GM18868 (cell line): ENCODE measurements around the gene GALE.
"Not testable (repeated sequence)": the region's sequence is repeated elsewhere in the genome, so short reads cannot be mapped to it uniquely, and the experiment has no call there.

Experiments
- ATAC-seq: cut with Tn5 transposase; IDR thresholded peaks from one replicate; pipeline ENCODE4 v1.9.1; 2021; ENCODE audit warnings: mild to moderate bottlenecking, moderate library complexity; ENCODE audit not compliant: unreplicated experiment

GALE gene

GRCh38 chr1:23810818-23811540 lies 10.4 kb upstream of the GALE start:
- peak; percentile 55 for ATAC-seq

- no peak for ATAC-seq
Measured at GRCh38 chr1:23809751-23810171, 9.2 kb upstream of the GALE start.

- ATAC-seq, result no peak
Measured at GRCh38 chr1:23807453-23807852, 6.9 kb upstream of the GALE start.

DNA sequence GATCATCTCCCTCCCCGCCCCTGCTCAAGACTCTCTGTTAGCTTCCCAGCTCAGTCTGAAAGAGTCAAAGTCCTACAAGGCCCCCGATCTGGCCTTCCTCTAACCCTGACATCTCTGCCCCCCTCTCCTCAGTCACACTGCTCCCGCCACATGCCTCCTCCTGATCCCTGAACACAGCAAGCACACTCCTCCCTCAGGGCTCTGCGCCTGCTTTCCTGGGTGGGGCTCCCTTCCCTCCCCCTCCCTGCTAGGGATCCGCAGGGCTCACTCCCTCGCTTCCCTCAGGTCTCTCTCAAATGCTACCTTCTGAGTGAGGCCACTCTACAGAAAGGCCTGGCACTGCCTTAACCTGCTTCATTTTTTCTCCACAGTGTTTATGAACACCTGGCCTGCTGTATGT lies 5.7 kb upstream of the GALE start:
- no peak for ATAC-seq

DNA sequence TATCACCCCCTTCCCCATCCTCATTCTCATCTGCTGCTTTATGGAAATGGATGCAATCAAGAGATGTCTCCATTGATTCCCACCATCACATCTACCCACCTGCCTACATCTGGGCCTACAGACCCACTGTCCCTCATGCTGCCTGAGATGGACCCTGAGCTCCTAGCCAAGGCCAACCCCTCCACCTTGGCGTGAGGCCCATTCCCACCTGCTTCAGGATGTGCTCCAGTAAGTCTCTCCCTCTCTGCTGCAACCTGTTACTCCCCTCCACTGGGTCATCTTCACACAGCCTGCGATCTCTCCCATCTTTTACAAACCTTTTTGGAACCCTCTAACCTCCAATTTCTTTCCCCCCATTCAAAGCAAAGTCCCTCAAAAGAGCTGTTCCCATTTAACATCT lies 4.5 kb upstream of the GALE start:
- no peak for ATAC-seq

- ATAC-seq, result no peak
Measured at GRCh38 chr1:23804183-23804835, 3.8 kb upstream of the GALE start.

- ATAC-seq, result no peak
Measured at GRCh38 chr1:23803674-23804073, 3.1 kb upstream of the GALE start.

- not testable (repeated sequence) for ATAC-seq
Measured at GRCh38 chr1:23802809-23803342, 2.3 kb upstream of the GALE start.

- no peak for ATAC-seq
Measured at GRCh38 chr1:23801876-23802275, 1.3 kb upstream of the GALE start.

DNA sequence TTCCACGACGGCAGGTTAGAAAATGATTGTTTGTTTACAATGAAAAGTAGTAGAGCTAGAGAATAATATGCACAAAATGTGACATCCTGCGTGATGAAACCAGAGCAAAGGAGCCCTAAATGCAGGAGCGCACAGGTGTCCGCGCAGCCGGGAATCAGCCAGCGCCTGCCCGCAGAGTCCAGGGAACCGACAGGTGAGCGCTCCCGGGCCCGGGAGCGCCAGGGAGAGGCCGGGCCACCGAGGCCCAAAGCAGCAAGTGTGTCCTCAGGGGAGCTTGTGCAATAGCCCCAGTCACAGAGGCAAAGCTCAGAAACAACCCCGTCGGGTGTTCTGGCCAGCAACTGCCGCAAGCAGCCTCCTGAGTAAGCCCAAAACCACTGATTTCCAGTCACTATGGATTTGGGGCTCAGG lies 789 bp upstream of the GALE start:
- ATAC-seq, result no peak

DNA sequence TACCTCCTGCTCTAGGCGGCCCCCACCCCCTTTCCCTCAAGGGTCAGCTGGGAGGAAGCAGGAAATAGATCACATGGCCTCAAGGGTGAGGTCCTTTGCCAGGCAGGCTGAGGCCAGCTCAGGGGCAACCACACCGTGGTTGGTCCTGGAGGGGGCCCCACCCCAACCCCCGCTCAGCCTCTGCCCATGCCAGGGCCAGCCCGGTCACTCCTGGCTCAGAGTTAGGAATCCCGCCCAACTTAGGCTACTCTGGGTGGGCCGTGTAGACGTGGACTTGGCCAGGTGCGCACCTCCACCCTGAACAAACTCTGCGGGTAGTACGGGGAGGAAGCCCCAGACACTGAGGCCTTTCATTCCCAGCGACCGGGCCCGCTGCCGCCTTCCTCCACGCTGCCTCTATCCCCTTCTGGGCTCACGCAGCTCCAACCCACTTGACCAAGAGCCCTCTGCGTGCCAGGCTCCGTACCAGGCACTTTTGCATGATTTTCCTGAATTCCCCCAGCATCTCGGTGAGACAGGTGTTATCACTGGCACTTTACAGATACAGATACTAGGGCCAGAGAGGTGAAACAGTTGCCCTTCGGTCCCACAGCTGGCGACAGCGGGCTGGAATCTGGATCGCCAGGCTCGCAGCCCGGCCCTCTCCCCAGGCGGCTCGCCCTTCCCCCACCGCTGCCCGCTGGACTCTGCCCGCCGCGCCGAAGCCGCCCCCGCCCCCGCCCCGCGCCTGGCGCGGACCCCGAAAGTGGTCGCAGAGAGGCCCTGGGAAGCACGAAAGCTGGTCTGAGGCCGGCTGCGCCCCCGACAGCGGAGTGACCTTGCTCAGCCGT lies 769 bp downstream of the GALE start:
- no peak for ATAC-seq

- ATAC-seq, result no peak
Measured at GRCh38 chr1:23799255-23799569, 1.3 kb downstream of the GALE start.

DNA sequence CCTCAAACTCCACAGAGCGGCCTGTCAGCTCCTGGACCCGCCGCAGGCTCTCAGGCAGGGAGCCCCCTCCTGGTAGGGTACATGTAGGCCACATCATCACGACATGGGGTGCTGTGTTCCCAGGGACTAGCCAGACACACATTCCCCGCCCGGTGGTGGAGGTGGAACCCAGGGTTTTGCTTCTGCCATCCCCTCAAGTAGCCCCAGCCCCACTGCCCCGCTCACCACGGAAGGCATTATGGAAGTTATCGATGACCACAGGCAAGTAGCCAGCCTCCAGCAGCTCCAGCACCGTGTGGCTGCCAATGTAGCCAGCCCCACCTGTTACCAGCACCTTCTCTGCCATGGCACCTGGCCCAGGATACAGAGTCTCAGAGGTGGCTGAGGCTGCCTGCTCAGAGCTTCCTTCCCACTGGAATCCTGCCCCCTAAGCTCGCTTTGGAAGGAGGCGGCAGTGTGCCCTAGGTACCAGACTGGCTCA lies 1.9 kb downstream of the GALE start:
- no peak for ATAC-seq

DNA sequence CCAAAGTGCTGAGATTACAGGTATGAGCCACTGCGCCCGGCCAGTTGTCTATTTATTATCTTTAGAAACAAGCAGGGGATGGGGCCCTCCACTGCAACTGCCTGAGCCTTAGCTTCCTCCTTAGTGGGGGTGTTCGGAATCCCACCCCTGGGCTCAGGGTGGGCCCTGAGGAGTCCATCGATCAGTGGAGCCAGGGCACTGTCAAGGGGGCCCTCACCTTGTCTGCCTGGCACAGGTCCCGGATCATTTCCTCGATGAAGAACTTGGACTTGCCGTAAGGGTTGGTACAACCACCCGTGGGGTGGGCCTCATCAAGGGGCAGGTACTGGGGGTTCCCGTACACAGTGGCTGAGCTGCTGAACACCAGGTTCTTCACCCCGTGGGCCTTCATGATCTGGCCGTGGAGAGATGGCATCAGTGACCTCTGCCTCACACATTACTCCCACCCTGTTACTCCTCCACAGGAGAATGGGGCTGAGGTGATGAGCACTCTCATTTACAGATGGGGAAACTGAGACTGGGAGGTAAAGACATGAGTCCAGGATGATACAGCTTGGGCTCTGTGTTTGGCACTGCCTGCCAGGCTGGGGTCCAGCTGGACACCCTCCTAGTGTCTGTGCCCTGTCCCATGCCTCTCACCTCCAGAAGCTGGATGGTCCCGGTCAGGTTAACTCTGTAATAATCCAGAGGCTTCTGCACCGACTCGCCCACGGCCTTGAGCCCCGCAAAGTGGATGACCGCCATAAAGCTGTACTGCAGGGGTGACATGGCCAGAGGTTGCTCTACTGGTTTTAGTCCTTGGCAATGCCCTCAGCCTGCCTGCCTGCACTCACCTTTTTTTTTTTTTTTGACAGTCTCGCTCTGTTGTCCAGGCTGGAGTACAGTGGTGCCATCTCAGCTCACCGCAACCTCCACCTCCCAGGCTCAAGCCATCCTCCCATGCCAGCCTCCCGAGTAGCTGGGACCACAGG lies 2.8 kb downstream of the GALE start:
- no peak for ATAC-seq

DNA sequence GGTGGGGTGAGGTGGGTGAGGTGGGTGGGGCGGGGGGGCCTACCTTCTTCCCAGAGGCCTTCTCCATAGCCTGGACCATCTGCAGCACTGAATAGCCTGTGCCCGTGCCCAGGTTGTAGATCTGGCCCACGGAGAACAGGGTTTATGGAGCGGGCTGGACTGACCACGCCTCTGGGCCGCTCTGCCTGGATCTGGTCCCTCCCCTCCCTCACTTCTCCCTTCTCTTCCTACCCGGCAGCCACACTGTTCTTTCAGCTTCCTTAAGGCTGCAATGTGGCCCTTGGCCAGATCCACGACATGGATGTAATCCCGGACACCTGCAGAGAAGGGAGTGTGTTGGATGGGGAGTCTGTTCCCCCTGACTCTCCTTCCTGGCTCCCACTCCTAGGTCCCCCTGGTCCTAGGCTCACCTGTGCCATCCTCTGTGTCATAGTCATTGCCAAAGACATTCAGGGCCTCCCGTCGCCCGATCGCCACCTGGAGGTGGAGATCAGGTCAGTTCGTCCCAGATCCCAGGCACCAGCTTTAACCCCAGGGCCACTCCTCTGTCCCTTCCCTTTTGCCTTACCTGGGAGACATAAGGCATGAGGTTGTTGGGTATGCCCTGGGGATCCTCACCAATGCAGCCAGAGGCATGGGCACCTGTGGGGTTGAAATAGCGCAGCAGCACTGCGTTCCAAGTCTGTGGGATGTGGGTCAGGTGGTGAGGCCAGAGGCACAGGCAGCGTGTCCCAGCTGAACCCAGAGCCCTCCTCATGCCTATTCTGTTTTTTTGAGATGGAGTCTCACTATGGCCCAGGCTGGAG lies 3.9 kb downstream of the GALE start:
- no peak for ATAC-seq

DNA sequence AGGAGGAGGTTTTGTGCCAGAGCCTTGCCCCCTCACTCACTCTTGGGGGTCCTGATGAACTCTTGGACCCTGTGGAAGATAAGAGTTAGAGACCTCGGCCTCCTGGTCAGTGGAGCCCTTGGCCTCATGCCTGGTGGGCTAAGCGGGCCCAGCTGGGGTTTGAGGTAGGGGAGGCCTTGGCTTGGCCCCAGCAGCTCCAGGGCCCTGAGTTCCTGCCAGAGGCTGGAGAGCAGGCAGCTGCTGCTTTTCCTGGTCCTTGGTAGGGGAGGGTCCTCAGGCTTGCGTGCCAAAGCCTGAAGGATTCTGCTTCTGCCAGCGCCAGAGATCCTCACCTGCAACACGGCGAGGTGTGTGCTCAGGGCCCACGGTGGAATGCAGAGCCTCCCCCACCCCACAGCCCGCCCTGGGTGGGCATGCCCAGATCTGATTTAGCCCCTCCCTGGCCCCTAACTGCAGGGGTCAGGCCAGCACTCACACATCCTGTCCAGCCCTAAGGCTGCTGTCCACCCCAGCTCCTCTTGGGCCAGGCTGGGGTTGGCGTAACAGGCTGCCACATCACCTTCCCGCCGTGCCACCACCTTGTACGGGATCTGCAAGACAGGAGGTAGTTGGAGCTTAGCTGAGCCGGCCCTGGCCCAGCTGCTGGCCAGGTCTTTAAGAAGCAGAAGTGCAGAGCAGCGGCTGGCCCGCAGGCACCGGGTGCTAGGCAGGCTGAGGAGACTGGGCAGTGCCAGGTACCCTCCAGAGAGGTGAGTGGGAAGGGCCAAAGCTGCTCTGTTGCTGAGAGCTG lies 4.7 kb downstream of the GALE start:
- no peak for ATAC-seq

DNA sequence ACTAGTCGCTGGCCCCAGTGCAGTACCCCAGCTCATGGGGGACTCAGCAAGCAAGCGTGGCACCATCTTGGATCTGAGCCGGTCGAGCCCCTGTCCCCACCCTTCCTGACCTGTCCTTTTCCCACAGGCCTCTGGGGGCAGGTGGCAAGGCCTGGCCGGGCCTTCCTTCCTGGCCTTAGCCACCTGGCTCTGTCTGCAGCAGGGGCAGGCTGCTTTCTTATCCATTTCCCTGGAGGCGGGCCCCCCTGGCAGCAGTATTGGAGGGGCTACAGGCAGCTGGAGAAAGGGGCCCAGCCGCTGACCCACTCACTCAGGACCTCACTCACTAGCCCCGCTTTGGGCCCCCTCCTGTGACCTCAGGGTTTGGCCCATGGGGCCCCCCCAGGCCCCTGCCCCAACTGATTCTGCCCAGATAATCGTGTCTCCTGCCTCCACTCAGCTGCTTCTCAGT lies 5.8 kb downstream of the GALE start:
- not testable (repeated sequence) for ATAC-seq

GRCh38 chr1:23793861-23794731 lies 6.5 kb downstream of the GALE start:
- ATAC-seq, result no peak
